PC-3 (cell line): ENCODE measurements around the gene SHOX. TPM values are rescaled to one million over a fixed set of nuclear protein-coding genes. Genes with fewer than 3 reads are reported as not detected.
A peak's percentile ranks its signal among the peaks of the same experiment; 100 is the strongest.

Experiments used
- ATAC-seq: fragments of 200-7000 bp; cut with Tn5 transposase; 2 replicates; pipeline ENCODE4 v1.9.1; 2020; ENCODE audit warnings: mild to moderate bottlenecking, moderate library complexity
- BruUV-seq: library from RNA; stranded (reverse); fragments of 400-500 nt; replicated peaks from 2 replicates; lab custom pipeline; 2021; lab: Mats Ljungman, UMichigan
- CTCF ChIA-PET: fragments of 300-600 bp; sonication (Branson Sonifier 250); formaldehyde crosslinking; loops from one replicate; lab custom pipeline; 2022; ENCODE audit warnings: antibody characterized with exemption; lab: Charles Lee
- POLR2A ChIA-PET: fragments of 300-600 bp; sonication (Branson Sonifier 250); formaldehyde crosslinking; loops from one replicate; lab custom pipeline; 2022; ENCODE audit warnings: antibody characterized with exemption; ENCODE audit not compliant: unreplicated experiment; lab: Charles Lee
- DNase-seq: peaks from one replicate; pipeline ENCODE4 v3.0.0-alpha.2; 2015
- H2AFZ ChIP-seq: fragments of 300-600 bp; sonication (generic); 2 replicates; pipeline ENCODE4 v1.6.0; 2016; ENCODE audit warnings: antibody characterized with exemption, low read length
- H3F3A ChIP-seq: fragments of 300-600 bp; sonication (generic); one replicate; pipeline ENCODE4 v1.6.0; 2017; ENCODE audit warnings: antibody characterized with exemption, low read length, control low read depth, mild to moderate bottlenecking; ENCODE audit not compliant: unreplicated experiment
- H3K27ac ChIP-seq: fragments of 300-600 bp; sonication (generic); 2 replicates; pipeline ENCODE4 v1.5.1; 2016; ENCODE audit warnings: mild to moderate bottlenecking, low read length
- H3K27me3 ChIP-seq: fragments of 300-600 bp; sonication (generic); 2 replicates; pipeline ENCODE4 v1.6.1; 2016; ENCODE audit warnings: low read length, mixed read lengths
- H3K36me3 ChIP-seq: fragments of 300-600 bp; sonication (generic); 2 replicates; pipeline ENCODE4 v1.6.1; 2016; ENCODE audit warnings: low read depth, mixed run types, low read length, mixed read lengths
- H3K4me1 ChIP-seq: fragments of 300-600 bp; sonication (generic); 2 replicates; pipeline ENCODE4 v1.5.1; 2016; ENCODE audit warnings: low read length; ENCODE audit not compliant: insufficient read depth
- H3K4me2 ChIP-seq: fragments of 300-600 bp; sonication (generic); 2 replicates; pipeline ENCODE4 v1.6.0; 2016; ENCODE audit warnings: low read length
- H3K4me3 ChIP-seq: fragments of 300-600 bp; sonication (generic); 2 replicates; pipeline ENCODE4 v1.5.1; 2016; ENCODE audit warnings: mild to moderate bottlenecking, low read length, mixed read lengths
- H3K79me2 ChIP-seq: fragments of 300-600 bp; sonication (generic); 2 replicates; pipeline ENCODE4 v1.6.1; 2017; ENCODE audit warnings: low read length, mixed read lengths
- H3K9ac ChIP-seq: fragments of 300-600 bp; sonication (generic); 2 replicates; pipeline ENCODE4 v1.6.0; 2016; ENCODE audit warnings: mild to moderate bottlenecking, low read length
- H3K9me2 ChIP-seq: fragments of 300-600 bp; sonication (generic); replicated peaks from 2 replicates; pipeline ENCODE4 v1.6.1; 2016; ENCODE audit warnings: mixed run types, low read length, mixed read lengths
- H3K9me3 ChIP-seq: fragments of 300-600 bp; sonication (generic); 2 replicates; pipeline ENCODE4 v1.6.1; 2016; ENCODE audit warnings: low read length, mixed read lengths
- H4K20me1 ChIP-seq: fragments of 300-600 bp; sonication (generic); 2 replicates; pipeline ENCODE4 v1.6.1; 2016; ENCODE audit warnings: low read length, mixed read lengths
- EZH2 ChIP-seq: fragments of 300-600 bp; sonication (generic); IDR thresholded peaks from one replicate; pipeline ENCODE4 v1.6.1; 2017; ENCODE audit warnings: antibody characterized with exemption, mild to moderate bottlenecking, low read length; ENCODE audit not compliant: unreplicated experiment
- EZH2phosphoT487 ChIP-seq: fragments of 300-600 bp; sonication (generic); IDR thresholded peaks from 2 replicates; pipeline ENCODE4 v1.6.1; 2018; ENCODE audit warnings: mild to moderate bottlenecking, antibody characterized with exemption, low read length, borderline replicate concordance
- intact Hi-C: fragments of 100-400 bp; cut with micrococcal nuclease; formaldehyde crosslinking; loops from 2 replicates; pipeline ENCODE4 v1.9.0; 2023
- total RNA-seq: library from RNA; depleted of rRNA; stranded (reverse); fragments of >200 nt; gene quantifications from 2 replicates; pipeline ENCODE4 v1.2.3, GENCODE V29; 2014
- TF ChIP-seq, protein P1 (sequence below): fragments of 300-600 bp; sonication (generic); conservative IDR thresholded peaks from 2 replicates; pipeline ENCODE4 v1.5.1; 2017; ENCODE audit warnings: antibody characterized with exemption, low read depth, mild to moderate bottlenecking, low read length

SHOX gene
- total RNA-seq, 1 experiment from 2014 or later: not detected

GRCh38 chrX:636981-637659 is 6.5 kb downstream of the SHOX start:
- Histone ChIP-seq H2AFZ (no peak overlapping the region), H3F3A (no peaks in the 10 kb centered on the region), H3K27ac (no peak overlapping the region), H3K4me1 (no peaks in the 10 kb centered on the region), H4K20me1 (no peaks in the 10 kb centered on the region), H3K9ac (no peak overlapping the region), H3K9me2 (no peaks in the 10 kb centered on the region), H3K27me3 (peaks cover 64% of the 10 kb centered on the region), H3K4me3 (no peak overlapping the region), H3K79me2 (no peaks in the 10 kb centered on the region), H3K36me3 (no peaks in the 10 kb centered on the region), H3K4me2 (no peak overlapping the region), H3K9me3 (no peaks in the 10 kb centered on the region)
- TF ChIP-seq EZH2phosphoT487 (no peak), EZH2 (no peak)
- TF ChIP-seq, protein P1, sequence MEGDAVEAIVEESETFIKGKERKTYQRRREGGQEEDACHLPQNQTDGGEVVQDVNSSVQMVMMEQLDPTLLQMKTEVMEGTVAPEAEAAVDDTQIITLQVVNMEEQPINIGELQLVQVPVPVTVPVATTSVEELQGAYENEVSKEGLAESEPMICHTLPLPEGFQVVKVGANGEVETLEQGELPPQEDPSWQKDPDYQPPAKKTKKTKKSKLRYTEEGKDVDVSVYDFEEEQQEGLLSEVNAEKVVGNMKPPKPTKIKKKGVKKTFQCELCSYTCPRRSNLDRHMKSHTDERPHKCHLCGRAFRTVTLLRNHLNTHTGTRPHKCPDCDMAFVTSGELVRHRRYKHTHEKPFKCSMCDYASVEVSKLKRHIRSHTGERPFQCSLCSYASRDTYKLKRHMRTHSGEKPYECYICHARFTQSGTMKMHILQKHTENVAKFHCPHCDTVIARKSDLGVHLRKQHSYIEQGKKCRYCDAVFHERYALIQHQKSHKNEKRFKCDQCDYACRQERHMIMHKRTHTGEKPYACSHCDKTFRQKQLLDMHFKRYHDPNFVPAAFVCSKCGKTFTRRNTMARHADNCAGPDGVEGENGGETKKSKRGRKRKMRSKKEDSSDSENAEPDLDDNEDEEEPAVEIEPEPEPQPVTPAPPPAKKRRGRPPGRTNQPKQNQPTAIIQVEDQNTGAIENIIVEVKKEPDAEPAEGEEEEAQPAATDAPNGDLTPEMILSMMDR: no peak
- BruUV-seq: no TSS peak
- CTCF ChIA-PET: no interaction called here
- intact Hi-C loops: no loop called here
- POLR2A ChIA-PET: no interaction called here
- DNase-seq: no peak
- ATAC-seq: no peak

GRCh38 chrX:637660-638481 is 7.3 kb downstream of the SHOX start:
- Histone ChIP-seq H3K27me3 (peaks cover 57% of the 10 kb centered on the region), H3K9ac (no peak overlapping the region), H2AFZ (no peak overlapping the region), H4K20me1 (no peaks in the 10 kb centered on the region), H3K27ac (no peak overlapping the region), H3F3A (no peaks in the 10 kb centered on the region), H3K9me3 (no peaks in the 10 kb centered on the region), H3K9me2 (no peaks in the 10 kb centered on the region), H3K4me3 (no peak overlapping the region), H3K36me3 (no peaks in the 10 kb centered on the region), H3K4me2 (no peak overlapping the region), H3K4me1 (no peaks in the 10 kb centered on the region), H3K79me2 (no peaks in the 10 kb centered on the region)
- ChIA-PET CTCF (no interaction called here), POLR2A (no interaction called here)
- TF ChIP-seq, protein P1: no peak
- TF ChIP-seq EZH2 (peak; percentile 48), EZH2phosphoT487 (no peak)
- ATAC-seq (no peak), DNase-seq (no peak)
- BruUV-seq: no TSS peak
- intact Hi-C loops: no loop called here
